AG10803 (cell line): ENCODE results near the gene ANXA2.

Experiments used
- DNase-seq: peaks from one replicate; pipeline ENCODE4 v3.0.0; 2010; ENCODE audit warnings: low read depth
- H3K4me3 ChIP-seq: 2 replicates; pipeline ENCODE4 v1.5.1; 2011; ENCODE audit warnings: mild to moderate bottlenecking, low read length, control low read depth
- TF ChIP-seq, protein P1 (sequence below): conservative IDR thresholded peaks from 2 replicates; pipeline ENCODE4 v1.5.1; 2011; ENCODE audit warnings: mild to moderate bottlenecking, low read length, control low read depth, inconsistent platforms

The ANXA2 gene

DNA sequence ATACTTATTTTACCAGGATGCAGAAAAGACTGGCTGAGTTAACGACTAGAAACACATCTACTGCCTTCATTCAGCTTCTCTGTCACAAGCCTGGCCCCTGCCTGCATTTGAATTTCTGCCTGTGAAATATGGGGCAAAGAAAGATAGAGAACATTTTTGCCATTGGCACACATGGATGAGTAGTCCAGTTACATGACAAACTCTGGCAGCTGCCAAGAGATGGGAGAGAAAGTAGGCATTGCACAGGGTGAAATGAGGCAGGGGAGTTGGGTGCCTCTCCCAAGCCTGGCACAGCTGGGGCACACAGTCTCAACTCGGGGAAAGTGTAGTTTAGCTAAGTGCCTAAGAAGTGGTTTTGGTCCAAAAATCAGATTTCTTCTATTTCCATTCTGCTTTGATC is 24.0 kb downstream of the ANXA2 start:
- no peak overlapping the region for H3K4me3 ChIP-seq
- no peak for DNase-seq
- TF ChIP-seq, protein P1, sequence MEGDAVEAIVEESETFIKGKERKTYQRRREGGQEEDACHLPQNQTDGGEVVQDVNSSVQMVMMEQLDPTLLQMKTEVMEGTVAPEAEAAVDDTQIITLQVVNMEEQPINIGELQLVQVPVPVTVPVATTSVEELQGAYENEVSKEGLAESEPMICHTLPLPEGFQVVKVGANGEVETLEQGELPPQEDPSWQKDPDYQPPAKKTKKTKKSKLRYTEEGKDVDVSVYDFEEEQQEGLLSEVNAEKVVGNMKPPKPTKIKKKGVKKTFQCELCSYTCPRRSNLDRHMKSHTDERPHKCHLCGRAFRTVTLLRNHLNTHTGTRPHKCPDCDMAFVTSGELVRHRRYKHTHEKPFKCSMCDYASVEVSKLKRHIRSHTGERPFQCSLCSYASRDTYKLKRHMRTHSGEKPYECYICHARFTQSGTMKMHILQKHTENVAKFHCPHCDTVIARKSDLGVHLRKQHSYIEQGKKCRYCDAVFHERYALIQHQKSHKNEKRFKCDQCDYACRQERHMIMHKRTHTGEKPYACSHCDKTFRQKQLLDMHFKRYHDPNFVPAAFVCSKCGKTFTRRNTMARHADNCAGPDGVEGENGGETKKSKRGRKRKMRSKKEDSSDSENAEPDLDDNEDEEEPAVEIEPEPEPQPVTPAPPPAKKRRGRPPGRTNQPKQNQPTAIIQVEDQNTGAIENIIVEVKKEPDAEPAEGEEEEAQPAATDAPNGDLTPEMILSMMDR, result no peak

DNA sequence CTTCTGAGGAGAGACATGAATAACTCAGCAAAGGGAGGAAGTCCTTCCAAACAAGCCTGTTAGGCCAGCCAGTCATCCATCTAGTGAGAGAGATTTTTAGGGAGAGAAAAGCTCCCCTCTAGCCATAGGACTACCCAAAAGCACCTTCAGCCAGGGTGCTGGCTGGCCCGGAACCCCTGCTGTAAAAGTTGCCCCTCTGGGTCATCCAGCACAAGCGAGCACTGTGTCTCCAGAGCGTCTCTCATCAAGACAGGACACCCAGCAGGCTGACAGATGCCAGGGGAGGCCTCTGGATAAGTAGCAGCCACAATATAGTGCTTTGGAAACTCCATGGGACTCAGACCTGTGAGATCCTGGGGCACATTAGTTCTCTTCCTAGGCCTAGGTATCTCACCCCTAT is 24.5 kb downstream of the ANXA2 start:
- no peak overlapping the region for H3K4me3 ChIP-seq
- TF ChIP-seq, protein P1, result no peak
- no peak for DNase-seq

DNA sequence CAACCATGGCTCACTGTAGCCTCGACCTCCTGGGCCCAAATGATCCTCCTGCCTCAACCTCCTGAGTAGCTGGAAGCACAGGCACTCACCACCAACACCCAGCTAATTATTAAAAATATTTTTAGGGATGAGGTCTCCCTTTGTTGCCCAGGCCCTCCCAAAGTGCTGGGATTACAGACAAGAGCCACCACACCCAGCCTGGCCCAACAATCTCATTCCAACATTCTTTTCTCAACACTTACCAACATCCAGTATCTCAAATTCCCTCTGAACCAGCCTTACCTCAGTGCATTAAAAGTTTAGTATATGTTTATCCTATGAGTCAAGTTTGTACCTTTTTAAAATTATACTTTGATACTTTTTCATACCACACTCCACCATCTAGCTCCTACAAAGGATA is 25.0 kb downstream of the ANXA2 start:
- DNase-seq, result peak; percentile 56
- TF ChIP-seq, protein P1, result no peak
- H3K4me3 ChIP-seq, result no peak overlapping the region

DNA sequence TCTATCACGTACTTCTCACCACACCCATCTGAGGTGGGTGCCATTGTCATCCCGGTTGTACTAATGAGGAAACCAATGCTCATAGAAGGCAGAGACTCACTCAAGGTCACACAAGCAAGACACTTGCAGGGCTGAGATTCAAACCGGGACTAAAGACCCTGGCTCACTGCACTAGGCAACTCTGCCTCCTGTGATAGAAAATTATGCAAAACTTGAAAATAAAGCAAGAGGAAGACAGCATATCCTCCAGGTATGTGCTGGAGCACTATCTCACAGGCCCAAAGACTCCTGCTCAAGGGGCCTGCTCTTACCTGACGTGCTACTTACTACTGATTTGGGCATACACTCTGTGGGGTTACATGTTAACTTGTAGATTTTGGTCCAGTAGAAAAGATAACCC is 25.6 kb downstream of the ANXA2 start:
- no peak for DNase-seq
- no peak overlapping the region for H3K4me3 ChIP-seq
- TF ChIP-seq, protein P1, result no peak

DNA sequence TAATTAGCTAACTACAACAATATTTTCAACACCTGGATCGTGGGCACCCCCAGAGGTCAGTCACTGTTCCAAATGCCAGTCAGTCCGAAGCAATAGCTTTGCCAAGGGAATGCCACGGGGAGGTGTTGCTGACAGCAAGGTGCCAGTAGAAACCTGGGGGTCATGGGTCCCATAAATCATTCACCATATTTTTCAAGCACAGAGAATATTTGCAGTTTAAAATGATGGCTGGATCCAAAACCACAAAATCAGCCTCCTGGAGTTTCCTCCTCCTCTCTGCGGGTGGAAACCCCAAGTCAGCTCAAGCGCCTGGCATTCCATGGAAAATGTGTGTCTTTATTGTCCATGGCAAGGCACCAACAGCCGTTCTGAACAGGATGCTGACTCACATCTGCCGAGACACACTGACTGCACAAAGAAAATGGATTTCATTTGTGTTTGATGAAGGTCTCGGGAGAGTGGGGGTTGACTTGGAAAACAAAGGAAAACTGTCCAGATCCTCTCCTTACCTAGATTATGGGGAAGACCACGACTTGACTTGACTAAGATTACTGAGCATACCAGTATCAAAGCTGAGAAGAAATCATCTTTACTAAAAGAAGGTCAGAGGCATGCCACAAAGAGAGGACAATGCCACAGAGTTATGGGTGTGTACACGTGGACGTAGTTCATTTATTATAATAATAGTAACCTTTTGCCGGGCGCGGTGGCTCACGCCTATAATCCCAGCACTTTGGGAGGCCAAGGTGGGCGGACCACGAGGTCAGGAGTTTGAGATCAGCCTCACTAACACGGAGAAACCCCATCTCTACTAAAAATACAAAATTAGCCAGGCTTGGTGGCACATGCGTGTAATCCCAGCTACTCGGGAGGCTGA is 26.4 kb downstream of the ANXA2 start:
- H3K4me3 ChIP-seq, result peak overlapping the region; percentile 16
- TF ChIP-seq, protein P1, result no peak
- peak; percentile 99 for DNase-seq

DNA sequence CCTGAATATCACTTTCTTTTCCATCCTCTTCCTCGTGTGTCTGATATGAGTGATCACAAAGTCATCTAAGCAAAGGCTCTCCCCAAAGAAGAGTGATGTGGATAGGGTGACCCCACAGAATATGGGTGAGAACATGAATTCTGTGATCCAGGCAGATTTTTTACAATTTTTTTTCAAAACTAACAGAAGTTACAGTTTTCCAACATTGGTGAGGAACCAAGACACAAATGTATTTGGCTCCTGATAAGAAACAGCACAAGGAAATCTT is 27.0 kb downstream of the ANXA2 start:
- no peak overlapping the region; the same call in 1 of the 2 replicates for H3K4me3 ChIP-seq
- DNase-seq, result no peak
- TF ChIP-seq, protein P1, result no peak

DNA sequence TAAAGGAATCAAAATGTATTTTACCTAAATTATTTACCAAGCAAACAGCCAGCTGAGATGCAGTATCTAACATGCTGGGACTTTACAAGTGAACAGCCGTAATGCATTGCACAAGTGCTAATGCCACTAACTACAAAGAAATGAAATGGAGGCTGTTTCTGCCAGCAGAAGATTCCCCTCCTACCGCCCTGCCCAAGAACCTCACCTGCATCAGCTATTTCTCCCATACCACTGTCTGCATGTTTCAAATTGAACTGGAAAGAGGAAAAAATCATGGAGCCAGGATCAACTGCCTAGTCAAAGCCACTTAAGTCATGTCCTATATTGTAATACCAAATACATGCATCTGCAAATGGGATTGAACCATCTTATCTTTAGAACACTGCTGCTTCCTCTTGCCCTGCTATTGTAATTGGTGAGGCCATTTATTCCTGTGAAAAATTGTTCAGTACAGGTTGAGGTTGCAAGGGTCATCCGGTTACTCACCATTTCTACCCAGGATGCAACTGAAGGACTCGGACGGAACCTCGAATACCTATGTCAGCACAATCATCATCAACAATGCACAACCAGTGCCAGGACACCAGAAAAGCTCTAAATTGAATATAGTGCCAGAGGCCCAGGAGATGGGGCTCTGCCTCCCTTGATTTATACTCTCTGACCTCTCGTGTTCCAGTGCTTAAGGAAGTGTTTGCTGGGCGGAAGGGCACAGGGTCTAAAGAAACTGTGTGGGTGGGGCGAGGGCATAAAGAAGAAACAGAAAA is 27.5 kb downstream of the ANXA2 start:
- H3K4me3 ChIP-seq, result peak overlapping the region; percentile 3; the same call in 1 of the 2 replicates
- no peak for DNase-seq

More for the DNA sequence above, 27.5 kb downstream of the ANXA2 start:
- TF ChIP-seq, protein P1, result no peak
